Stimulated activated CD4-positive, alpha-beta T cell treated with anti-CD3 and anti-CD28 coated beads, Interleukin-4, amount 100 ng/mL, for 24 hours (primary cell): ENCODE data around the gene MED15.

Experiments used
- DNase-seq: peaks from one replicate; pipeline ENCODE4 v3.0.0-alpha.2; 2020

MED15 gene

DNA sequence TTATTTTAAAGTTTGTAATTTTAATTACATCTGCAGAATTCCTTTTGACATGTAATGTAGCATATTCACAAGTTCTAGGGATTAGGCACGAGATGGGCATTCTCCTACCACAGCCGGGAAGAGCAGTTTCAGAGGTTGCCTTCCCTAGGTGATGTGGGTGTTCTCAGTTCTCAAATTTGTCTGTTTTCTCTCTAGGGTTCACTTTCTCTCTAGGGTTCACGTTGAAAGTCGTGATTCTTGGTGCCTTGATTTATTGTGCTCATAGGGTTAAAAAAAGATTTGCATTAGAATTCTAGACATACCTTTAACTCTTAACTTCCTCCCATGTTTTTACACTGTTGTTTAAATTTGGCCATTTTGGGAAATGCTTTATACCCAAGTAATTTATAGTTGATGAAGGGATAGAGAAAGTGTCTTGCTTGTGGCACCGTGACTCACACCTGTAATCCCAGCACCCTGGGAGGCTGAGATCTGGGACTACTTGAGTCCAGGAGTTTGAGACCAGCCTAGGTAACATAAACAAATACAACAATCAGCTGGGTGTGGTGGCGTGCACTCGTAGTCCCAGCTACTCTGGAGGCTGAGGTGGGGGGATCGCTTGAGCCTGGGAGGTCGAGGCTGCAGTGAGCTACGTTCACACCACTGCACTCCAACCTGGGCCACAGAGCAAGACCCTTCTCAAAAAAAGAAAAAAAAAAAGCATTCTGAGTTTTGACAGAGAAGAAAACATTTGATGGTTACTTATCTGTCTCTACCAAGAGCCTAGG lies 3.6 kb downstream of the MED15 start:
- DNase-seq = no peak

DNA sequence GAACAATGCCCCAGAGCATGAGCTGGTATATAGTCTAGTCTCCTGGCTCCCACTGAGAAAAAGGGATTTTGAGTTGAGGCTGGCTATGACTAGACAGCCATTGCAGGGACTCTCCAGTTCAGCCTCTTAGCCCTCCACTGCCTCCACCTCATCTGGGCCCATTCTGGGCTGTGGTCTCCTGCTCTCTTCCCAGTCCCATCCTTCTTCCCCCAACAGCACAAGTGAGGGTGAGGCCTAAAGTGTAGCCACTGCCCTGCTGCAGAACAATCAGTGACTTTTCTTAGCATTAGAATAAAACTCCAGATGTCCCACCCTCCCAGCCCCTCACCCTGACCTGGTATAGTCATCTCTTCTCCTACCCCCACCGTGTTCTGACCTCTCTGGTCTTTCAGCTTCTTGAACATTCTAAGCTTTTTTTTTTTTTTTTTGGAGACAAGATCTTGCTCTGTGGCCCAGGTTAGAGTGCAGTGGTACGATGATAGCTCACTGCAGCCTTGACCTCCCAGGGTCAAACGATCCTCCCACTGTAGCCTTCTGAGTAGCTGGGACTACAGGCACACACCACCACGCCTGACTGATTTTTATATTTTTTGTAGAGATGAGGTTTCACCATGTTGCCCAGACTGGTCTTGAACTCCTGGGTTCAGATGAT lies 4.3 kb downstream of the MED15 start:
- no peak for DNase-seq

DNA sequence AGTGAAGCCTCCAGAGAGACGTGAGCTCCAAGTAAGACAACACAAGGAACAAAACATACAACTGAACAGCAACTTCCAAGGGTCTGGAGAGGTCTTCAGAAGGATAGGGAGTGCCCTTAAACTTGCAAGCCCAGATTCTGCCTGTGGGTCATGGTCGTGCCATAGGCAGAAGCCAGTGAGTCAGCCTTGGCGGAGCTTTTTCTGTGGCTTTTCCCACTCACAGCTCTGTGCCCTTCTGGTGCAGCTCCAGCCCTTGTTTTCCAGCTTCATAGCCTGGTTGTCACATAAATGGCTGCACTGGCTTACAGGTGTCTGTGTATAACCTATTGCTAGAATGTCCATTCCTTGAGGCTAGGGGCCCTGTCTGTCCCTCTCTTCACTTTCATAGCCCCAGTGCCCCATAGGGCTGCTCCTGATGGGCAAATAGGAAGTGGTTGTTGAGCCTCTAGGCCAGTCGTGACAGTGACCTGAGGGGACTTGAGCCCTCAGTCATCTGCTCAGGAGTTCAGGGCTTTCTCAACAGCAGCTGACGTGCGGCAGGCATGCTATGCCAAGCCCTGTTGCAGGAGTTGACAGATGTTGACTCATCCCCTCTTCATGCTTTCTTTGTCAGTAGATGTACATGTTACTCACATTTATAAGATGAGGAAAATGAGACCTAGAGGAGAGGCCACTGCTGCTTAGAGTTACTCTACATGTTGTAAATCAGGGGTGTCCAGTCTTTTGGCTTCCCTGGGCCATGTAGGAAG lies 7.4 kb downstream of the MED15 start:
- no peak for DNase-seq

DNA sequence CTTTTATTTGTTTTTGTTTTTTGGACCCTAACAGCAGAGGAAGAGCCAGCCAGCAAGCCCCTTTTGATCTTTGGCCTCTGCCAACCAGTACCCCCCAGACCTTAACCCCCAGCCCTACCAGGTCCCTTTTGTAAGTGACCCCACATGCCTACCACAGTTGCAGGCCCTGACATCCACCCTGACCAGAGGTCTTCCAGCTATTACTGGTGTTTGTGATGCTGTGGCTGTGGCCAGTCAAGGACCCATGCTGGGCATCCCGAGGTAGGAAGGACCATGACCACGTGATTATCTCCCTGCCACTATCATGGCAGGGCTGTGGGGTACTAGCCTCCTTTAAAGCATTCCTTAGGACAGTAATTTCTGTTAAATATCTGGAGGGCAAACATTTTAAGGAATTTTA lies 9.0 kb downstream of the MED15 start:
- DNase-seq = no peak

DNA sequence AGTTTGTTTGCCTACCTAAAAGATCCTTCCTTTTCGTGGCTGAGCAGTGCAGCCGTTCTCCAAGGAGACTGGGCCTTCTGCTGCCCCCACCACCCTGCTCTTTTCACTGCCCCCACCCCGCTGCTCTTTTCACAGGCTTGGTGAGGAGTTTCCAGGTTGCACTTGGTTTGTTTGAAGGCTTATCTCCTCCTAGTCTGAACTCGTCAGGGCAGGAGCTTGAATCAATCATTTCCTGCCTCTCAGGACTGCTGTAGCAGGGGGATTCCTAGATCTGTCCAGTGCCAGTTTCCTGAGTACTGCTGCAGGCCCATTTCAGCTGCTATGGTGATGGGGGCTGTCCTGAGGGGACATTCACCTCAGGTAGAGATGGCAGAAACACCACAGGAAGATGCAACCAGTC lies 10.0 kb downstream of the MED15 start:
- DNase-seq = no peak

DNA sequence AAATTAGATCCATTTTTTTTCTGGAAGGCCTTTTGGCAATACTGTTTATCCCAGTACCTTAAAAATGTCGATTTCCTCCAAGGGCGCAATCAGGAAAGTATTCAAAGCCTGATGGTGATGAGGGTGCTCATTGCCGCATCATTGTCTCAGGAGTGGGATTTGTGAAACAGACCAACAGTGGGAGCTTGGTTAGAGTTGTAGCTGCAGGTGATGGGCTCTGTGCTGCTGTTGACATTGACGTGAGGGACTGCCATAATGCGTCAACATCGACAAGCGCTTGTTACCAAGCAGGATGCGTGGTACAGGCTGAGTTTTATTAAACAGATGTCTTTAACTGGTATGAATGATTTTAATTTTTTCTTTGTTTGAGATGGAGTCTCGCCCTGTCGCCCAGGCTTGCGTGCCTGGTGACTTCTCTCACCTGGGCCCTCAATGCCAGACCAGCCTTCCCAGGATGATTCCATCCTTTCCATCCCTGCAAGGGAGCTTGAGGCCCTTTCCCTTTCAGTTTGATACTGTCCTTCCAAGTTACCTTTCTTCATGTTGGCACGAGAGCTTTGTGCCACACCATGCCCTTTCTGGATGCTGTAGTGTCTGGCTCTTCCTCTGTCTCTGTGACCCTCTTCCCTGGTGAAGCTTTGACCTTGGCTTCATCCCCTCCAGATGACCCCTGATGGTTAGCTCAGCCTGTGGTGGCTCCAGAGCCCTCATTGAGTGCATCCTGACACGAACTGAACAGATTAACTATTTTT lies 10.6 kb downstream of the MED15 start:
- no peak for DNase-seq

DNA sequence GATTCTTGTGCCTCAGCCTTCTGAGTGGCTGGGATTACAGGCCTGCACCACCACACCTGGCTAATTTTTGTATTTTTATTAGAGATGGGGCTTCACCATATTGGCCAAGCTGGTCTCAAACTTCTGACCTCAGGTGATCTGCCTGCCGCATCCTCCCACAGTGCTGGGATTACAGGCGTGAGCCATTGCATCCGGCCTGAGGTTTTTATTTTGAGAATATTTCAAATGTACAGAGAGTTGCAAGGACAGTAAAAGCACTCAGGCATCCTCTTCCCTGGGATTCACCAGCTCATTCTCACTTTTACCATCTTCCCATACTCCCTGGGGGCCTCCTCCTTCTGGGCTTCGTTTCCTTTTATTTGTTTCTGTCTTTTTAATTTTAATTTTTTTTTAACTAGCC lies 12.1 kb downstream of the MED15 start:
- no peak for DNase-seq

DNA sequence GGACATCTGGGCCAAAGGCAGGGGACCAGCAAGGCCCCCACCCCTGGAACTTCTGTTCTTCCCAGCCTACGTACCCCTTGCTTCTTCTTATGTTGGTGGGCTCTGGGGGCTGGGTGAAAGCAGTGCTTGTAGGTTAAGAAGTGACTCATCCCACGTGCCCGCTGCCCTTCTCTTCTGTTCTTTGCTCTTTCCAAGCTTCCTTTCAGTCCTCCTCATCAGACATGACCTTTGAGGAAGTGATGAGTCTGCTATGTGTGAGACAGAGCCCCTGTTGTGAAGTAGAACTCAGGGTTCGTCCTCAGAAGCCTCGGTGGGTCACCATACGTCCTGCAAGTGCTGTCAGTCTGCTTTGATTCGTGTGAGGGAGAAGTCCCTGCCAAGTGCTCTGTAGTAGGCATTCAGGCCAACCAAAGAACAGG lies 12.7 kb downstream of the MED15 start:
- peak; percentile 18 for DNase-seq

DNA sequence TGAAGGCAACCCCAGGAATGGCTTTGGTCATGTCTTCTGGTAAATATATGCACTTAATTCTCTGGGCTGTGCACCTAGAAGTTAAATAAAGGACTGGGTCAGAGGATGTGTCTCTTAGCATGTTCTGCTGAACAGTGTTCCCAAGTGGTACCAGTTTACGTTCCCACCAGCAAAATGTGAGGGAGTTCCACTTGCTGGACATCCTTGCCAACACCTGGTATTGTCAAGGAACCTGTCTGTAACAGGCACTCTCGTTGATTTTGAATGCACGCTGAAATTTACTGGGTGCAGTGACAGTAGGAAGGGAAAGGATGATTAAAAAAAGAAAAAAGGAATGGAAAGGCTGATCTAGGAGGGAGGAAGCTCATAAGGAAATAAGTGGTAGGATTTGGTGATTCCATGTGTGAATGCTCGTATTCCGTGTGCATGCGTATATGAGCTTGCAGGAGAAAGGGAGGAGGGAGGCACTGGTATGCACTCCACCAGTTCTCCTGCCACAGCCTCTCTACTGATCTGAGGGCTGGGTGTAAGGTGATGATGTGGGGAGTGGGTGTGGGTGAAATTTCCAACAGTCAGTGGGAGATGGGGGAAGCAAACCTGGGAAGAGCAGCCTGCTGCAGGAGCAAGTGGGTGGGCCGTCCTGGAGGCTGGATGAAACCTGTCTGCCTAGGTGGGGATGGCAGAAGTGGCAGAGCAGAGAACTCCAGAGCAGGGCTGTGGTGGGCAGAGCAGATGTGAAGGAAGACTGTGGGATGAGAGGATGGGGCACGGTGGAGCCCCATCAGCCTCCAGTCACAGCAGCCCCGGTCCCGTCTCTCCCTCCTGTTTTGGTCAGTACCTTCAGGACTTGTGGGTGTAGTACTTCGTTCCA lies 15.0 kb downstream of the MED15 start:
- no peak for DNase-seq

DNA sequence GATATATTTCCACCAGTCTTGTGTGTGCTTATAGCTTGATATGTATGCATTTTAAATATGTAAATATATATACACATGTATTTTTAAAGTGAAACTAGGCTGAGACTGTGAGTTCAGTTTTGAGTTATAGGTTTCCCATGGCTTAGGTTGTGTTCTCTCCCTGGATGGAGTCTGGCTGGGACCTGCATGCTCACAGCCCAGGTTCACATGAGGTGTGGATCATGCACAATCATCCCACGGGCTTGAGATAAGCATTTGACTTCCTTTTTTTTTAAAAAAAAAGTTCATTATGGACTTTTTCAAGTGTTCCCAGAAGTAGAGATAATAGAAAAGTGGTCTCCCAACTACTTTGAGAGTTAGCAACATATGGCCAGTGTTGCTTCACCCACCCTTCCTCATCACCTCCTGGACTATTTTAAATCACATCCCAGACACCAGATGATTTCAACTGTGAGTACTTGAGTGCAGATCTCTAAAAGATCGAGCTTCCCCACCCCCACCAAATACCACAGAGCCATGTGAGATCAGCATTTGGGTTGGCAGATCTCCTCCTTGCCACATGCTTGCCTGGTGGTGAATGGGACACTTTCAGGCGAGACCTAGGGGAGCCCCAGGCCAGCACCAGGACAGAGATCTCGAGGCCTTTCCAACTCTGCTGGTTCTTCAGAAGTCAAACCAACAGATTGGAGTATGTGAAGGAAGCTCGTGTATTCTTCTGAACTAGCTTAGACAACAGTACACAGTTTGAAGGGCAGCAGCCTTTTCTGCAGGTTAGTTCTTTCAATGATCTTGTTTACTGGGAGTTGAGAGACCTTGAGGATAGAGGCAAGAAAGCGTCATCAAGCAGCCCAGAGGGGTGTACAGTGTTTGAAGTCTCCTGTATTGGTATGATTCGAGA lies 15.9 kb downstream of the MED15 start:
- peak; percentile 20 for DNase-seq

DNA sequence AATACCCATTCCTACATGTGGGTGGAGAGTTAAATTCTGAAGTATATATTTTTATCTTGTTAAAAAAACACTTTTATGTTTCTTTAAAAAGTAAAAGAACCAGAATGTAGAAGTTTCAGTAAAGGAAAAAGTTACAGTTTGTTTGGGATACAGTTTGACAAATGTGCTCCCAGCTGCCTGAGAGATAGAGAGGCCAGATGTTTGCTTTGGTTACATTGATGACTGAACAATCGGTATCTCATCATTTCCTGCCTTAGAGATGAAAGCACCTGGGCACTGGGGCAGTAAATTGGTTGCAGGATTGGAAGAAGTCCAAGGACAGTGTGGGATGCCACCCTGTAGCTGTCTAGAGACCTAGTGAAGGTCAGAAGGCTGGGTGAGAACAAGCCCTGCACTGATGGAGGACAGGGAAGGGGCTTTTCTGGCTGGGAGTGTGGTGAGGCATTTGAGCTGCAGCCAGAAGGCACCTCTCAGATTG lies 16.6 kb downstream of the MED15 start:
- DNase-seq = peak; percentile 11

DNA sequence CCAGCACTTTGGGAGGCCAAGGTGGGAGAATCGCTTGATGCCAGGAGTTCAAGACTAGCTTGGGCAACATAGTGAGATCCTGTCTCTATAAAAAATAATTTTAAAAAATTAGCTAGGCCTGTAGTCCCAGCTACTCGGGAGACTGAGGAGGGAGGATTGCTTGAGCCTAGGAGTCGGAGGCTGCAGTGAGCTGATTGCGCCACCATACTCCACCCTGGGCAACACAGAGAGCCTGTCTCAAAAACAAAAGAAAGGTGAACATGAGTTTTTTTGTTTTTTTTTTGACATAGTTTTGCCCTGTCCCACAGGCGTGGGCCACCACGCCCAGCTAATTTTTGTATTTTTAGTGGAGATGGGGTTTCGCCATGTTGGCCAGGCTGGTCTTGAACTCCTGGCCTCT lies 17.6 kb downstream of the MED15 start:
- DNase-seq = no peak

DNA sequence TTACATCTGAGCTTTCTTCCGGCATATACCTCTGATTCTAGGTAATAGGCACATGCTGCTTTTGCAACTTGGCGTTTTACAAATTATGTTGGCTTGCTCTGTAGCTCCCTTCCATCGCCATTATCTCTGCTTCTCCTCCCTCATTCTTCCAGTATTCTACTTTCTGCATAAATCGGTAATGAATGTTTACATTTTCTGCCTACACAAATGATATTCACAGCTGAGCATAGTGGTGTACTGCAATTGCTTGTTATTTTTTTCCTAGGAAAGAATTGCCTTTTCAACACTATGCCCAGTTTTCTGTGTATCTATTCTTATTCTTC lies 18.9 kb downstream of the MED15 start:
- no peak for DNase-seq

DNA sequence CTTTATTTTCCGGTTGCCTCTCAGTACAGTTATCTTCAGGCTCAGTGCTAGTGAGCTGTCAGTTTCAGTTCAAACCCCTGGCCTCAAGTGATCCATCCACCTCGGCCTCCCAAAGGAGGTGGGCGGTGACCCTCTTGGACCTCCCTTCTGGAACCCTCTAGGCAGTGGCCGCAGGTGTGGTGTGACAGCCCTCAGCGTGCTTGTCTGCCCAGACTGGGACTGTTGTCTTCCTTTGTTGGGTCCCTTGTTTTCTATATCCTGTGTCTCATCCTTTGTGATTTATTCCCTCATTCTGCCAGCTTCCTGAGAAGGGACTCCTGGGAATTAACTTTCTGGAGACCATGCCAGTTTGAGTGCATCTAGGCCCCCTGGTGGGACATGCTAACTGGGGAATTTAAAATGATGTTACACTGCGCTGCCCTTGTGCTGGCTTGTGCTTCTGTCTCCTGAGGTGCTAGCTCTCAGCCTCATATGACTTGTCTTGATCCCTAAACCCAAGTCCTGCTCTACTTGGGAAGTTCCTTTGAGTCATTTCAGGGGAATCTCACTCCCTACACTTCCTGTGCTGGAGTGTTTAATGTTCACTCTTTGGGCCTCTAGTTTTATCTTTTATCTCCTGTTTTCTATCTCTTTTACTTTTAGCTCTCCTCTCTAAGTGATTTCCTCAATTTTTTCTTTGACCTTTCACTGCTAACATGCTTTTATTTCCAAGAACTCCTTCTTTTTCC lies 19.4 kb downstream of the MED15 start:
- DNase-seq = no peak

DNA sequence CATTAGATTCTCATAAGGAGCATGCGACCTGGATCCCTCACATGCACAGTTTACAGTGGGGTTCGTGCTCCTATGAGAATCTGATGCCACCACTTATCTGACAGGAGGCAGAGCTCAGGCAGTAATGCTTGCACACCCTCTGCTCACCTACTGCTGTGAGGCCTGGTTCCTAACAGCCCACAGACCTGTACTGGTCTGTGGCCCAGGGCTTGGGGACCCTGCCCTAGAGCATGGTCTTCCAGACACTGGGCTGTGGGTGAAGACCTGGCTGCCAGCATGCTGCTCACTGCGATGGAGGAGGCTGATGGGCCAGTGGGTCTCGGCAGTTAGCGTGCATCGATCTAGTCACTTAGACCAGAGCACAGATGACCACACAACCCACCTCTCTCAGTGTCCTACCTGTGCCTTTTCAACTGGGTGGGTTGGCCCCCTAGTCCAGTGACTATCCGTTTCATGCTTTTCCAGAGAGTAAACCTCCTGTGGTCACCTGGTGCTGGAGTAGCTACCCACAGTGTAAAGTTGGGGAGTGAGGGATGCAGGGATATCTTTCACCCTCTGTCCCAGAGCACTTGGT lies 21.1 kb downstream of the MED15 start:
- DNase-seq = no peak

DNA sequence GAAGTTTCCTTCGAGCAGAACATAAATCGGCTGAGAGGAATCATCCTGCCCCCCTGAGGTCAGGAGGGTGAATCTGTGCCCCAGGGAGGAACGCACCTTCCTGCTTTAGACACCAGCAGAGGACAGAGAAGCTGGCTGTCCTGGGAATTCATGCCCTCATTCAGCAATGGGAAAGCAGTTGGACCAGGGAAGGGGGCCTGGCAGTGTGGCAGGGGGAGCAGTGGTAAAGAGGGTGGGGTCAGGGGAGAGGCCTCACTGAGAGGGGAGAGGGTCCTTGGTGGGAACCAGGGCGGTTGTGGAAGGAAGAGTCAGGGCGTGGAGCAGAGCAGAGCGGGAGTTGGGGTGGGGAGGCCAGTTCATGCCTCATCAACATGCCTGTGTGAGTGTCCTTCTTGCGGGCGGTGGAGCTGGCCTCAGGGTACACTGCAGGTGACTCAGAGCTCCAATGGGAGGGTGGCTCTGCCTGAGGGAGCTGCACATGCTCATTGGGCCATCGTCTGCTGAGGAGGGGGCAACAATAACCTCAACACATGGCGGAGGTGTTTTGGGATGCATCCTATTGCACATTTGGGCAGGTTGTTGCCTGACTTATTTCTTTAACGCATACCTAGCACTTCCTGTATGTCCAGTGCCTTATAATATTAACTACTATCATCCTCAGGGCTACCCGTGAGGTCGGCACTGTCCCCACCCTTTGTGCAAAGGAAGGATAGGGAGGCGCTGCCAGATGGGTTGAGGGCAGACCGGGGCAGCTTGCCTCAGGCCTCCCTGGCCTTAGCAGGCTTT lies 23.2 kb downstream of the MED15 start:
- DNase-seq = no peak

DNA sequence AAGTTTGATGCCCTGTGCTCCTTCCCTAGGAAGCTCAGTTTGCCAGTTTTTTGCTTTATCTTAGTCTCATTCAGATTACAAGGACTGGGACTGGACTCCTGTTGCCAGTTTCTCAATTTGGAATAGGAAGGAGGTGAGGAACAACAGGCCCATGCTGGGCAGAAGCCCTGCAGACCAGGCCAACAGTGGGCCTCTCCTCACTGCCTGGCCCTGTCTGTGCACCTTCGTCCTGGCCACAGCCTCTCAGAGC lies 23.7 kb downstream of the MED15 start:
- DNase-seq = no peak

DNA sequence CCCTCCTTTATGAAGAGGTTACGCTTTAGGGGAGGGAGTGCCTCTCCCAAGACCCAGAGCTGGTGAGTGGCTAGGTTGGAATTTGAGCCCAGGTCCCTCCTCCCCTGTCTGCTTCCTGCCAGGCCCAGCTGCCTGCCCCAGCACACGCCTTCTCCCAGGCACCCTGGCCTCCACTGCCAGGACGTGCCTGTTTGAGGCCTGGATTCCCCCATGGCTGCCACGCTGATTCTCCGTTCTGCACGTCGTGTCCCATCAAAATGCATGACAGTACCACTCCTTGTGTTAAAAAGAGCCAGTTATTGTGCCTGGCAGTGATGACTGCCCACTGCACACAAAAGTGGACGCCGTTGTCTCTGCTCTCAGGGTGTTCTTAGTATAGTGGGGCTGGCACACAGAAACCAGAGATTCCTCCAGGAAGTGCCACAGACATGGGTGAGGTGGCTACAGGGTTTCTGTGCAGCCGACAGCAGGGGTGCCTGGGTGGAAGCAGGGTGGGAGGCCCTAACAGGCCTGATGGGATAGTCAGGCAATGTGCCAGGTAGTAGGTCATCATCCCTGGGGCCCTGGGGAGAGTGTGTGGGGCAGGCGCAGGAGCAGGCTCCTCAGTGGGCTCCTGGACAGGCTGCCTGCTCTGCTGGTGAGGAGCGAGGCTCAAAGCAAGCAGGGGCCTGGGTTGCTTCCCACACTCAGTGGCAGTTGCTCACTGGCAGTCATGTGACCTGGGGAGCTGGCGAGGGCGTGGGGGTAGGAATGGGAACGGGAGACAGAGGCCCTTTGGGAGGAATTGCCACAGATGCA lies 24.2 kb downstream of the MED15 start:
- no peak for DNase-seq
